ENCODE data around the gene C2orf49. TPM values are rescaled to one million over a fixed set of nuclear protein-coding genes. Genes with fewer than 3 reads are reported as not detected.

C2orf49 gene
- total and polyA plus RNA-seq, 2 donors (not counting 1 experiment from before 2014, with no cell fraction given), result 7.5 to 29.3 TPM

GRCh38 chr2:105288133-105288532, 49.2 kb upstream of the C2orf49 start:
- no peak overlapping the region for H3K4me3 Mint-ChIP-seq
- no peaks in the 10 kb centered on the region for H3K27me3 Mint-ChIP-seq
- Histone ChIP-seq H3K4me2 (replicated peaks; ENCODE audit: low read depth, low read length, poor library complexity, severe bottlenecking) (no peak overlapping the region), H3K27ac (ENCODE audit: low read length in 2 of 2) (no peak overlapping the region), H3K9ac (ENCODE audit: low read length) (no peak overlapping the region), H3K36me3 (replicated peaks in 1 of 2; ENCODE audit: control extremely low read depth in 1 of 2, control insufficient read depth in 1 of 2, extremely low read depth in 1 of 2, insufficient read depth in 2 of 2, low read length in 1 of 2) (peaks cover 1 to 74% of the 10 kb centered on the region in 2 experiments), H4K20me1 (ENCODE audit: control insufficient read depth, insufficient read depth, low read length, poor library complexity, severe bottlenecking) (no peaks in the 10 kb centered on the region), H3K9me3 (ENCODE audit: control extremely low read depth in 1 of 3, control insufficient read depth in 2 of 3, insufficient read depth in 1 of 3, low read length in 2 of 3) (no peaks in the 10 kb centered on the region), H3K27me3 (replicated peaks in 1 of 4; ENCODE audit: control extremely low read depth in 1 of 4, control insufficient read depth in 3 of 4, insufficient read depth in 4 of 4, low read length in 3 of 4) (no peaks in the 10 kb centered on the region), H3K4me1 (ENCODE audit: control insufficient read depth in 2 of 2, insufficient read depth in 2 of 2, low read length in 2 of 2) (no peaks in the 10 kb centered on the region), H2AFZ (ENCODE audit: insufficient read depth, low read depth, low read length, poor library complexity, severe bottlenecking) (no peak overlapping the region), H3K79me2 (ENCODE audit: control insufficient read depth, insufficient read depth, low read length) (no peaks in the 10 kb centered on the region), H3K4me3 (ENCODE audit: control extremely low read depth in 1 of 5, extremely low read depth in 1 of 5, insufficient read depth in 1 of 5, low read depth in 2 of 5, low read length in 4 of 5) (no peak overlapping the region)
- no peak for TF ChIP-seq EZH2 (IDR thresholded peaks at IDR 0.05; ENCODE audit: borderline replicate concordance, insufficient read depth, low read depth, low read length, poor library complexity, severe bottlenecking)
- TF ChIP-seq CTCF (IDR thresholded peaks at IDR 0.05), result no peak
- POLR2A ChIA-PET, result no interaction called here
- intact Hi-C loops (cut with micrococcal nuclease), result no loop called here
- CTCF ChIA-PET, result interaction anchor here (1.0 kb wide), 1 partner anchor 172 kb away, joined by 3 read pairs; no protein-coding TSS in a partner anchor
- WGBS (ENCODE audit: insufficient coverage), result 98% methylated on average over 6 of the region's 7 CpGs
- no peaks in the 10 kb centered on the region for H3K4me1 Mint-ChIP-seq
- ATAC-seq (ENCODE audit: low read depth) (no peak), DNase-seq (no peak)
- H3K9me3 Mint-ChIP-seq (ENCODE audit: insufficient read depth), result no peaks in the 10 kb centered on the region
- no peak overlapping the region for H3K27ac Mint-ChIP-seq

- ATAC-seq (ENCODE audit: low read depth) (no peak), DNase-seq (no peak)
- H3K4me1 Mint-ChIP-seq, result no peaks in the 10 kb centered on the region
- CTCF ChIA-PET, result no interaction called here
- intact Hi-C loops (cut with micrococcal nuclease), result no loop called here
- H3K4me2 ChIP-seq (replicated peaks; ENCODE audit: low read depth, low read length, poor library complexity, severe bottlenecking), result no peak overlapping the region
- no peak overlapping the region for H2AFZ ChIP-seq (ENCODE audit: insufficient read depth, low read depth, low read length, poor library complexity, severe bottlenecking)
- no peak for TF ChIP-seq EZH2 (IDR thresholded peaks at IDR 0.05; ENCODE audit: borderline replicate concordance, insufficient read depth, low read depth, low read length, poor library complexity, severe bottlenecking)
- no peak for TF ChIP-seq CTCF (IDR thresholded peaks at IDR 0.05)
- H3K27me3 ChIP-seq (replicated peaks in 1 of 4; ENCODE audit: control extremely low read depth in 1 of 4, control insufficient read depth in 3 of 4, insufficient read depth in 4 of 4, low read length in 3 of 4), result no peaks in the 10 kb centered on the region
- no peaks in the 10 kb centered on the region for H4K20me1 ChIP-seq (ENCODE audit: control insufficient read depth, insufficient read depth, low read length, poor library complexity, severe bottlenecking)
- peaks cover 3 to 67% of the 10 kb centered on the region in 2 experiments for H3K36me3 ChIP-seq (replicated peaks in 1 of 2; ENCODE audit: control extremely low read depth in 1 of 2, control insufficient read depth in 1 of 2, extremely low read depth in 1 of 2, insufficient read depth in 2 of 2, low read length in 1 of 2)
- H3K9ac ChIP-seq (ENCODE audit: low read length), result no peak overlapping the region
- H3K4me3 ChIP-seq (ENCODE audit: control extremely low read depth in 1 of 5, extremely low read depth in 1 of 5, insufficient read depth in 1 of 5, low read depth in 2 of 5, low read length in 4 of 5), result no peak overlapping the region
- no peak overlapping the region for H3K4me3 Mint-ChIP-seq
- POLR2A ChIA-PET, result no interaction called here
- H3K9me3 ChIP-seq (ENCODE audit: control extremely low read depth in 1 of 3, control insufficient read depth in 2 of 3, insufficient read depth in 1 of 3, low read length in 2 of 3), result no peaks in the 10 kb centered on the region
- 86% methylated on average over 1 of the region's 6 CpGs for WGBS (ENCODE audit: insufficient coverage)
- H3K27ac Mint-ChIP-seq, result no peak overlapping the region
- no peaks in the 10 kb centered on the region for H3K27me3 Mint-ChIP-seq
- H3K4me1 ChIP-seq (ENCODE audit: control insufficient read depth in 2 of 2, insufficient read depth in 2 of 2, low read length in 2 of 2), result no peaks in the 10 kb centered on the region
- H3K79me2 ChIP-seq (ENCODE audit: control insufficient read depth, insufficient read depth, low read length), result peaks cover 4% of the 10 kb centered on the region
- no peaks in the 10 kb centered on the region for H3K9me3 Mint-ChIP-seq (ENCODE audit: insufficient read depth)
- H3K27ac ChIP-seq (ENCODE audit: low read length in 2 of 2), result no peak overlapping the region
Observed at GRCh38 chr2:105290981-105291660, 46.2 kb upstream of the C2orf49 start.

Data from B cell (primary cell).